HCT116 (cell line): ENCODE results near the gene XPOT. TPM values are rescaled to one million over a fixed set of nuclear protein-coding genes. Genes with fewer than 3 reads are reported as not detected.

ENCODE experiments used
- ATAC-seq: fragments of 200-7000 bp; cut with Tn5 transposase; 2 replicates; pipeline ENCODE4 v1.9.1; 2020; ENCODE audit warnings: mild to moderate bottlenecking, moderate library complexity
- BruUV-seq: library from RNA; stranded (reverse); fragments of 400-500 nt; replicated peaks from 2 replicates; lab custom pipeline; 2021; lab: Mats Ljungman, UMichigan
- CTCF ChIA-PET: fragments of 300-600 bp; sonication (Branson Sonifier 250); formaldehyde crosslinking; loops from one replicate; lab custom pipeline; 2021; ENCODE audit warnings: antibody characterized with exemption; lab: Charles Lee
- POLR2A ChIA-PET: fragments of 300-600, 350-600 bp; sonication (Branson Sonifier 250); formaldehyde crosslinking; loops from one replicate; lab custom pipeline; 2021; ENCODE audit warnings: antibody characterized with exemption; lab: Charles Lee
- RAD21 ChIA-PET, 2 experiments: fragments of 300-600 bp; sonication (Branson Sonifier 250); formaldehyde crosslinking; loops; one replicate each; lab custom pipeline; 2023; ENCODE audit warnings: low total read pairs in 2 of 2; ENCODE audit not compliant: uncharacterized antibody in 2 of 2, unreplicated experiment in 2 of 2, low non-redundant PET in 1 of 2; lab: Charles Lee
- DNase-seq: peaks from one replicate; pipeline ENCODE4 v3.0.0-alpha.2; 2010; ENCODE audit warnings: low read depth, low spot score
- H2AFZ ChIP-seq: fragments of 200-600 bp; shearing (Covaris generic), sonication (generic); 2 replicates; pipeline ENCODE4 v1.6.1; 2017; ENCODE audit warnings: low read depth, mixed run types, mixed read lengths, antibody characterized with exemption, low read length; ENCODE audit not compliant: poor library complexity, severe bottlenecking
- H3K27ac ChIP-seq: 2 replicates; pipeline ENCODE4 v1.5.1; 2012; ENCODE audit warnings: low read depth, low read length
- H3K27me3 ChIP-seq: fragments of 200-600 bp; sonication (generic); 2 replicates; pipeline ENCODE4 v1.6.1; 2016; ENCODE audit warnings: mixed run types, low read length, mixed read lengths; ENCODE audit not compliant: insufficient read depth
- H3K36me3 ChIP-seq, 2 experiments: fragments of 200-500 bp in 1 of 2; fragments of 200-600 bp in 1 of 2; sonication (Bioruptor generic) in 1 of 2; sonication (generic) in 1 of 2; 2 replicates each; pipeline versions ENCODE4 v1.5.1 to v1.6.1; 2014 to 2016; ENCODE audit warnings: low read length in 2 of 2, inconsistent platforms in 1 of 2, mixed read lengths in 1 of 2, mixed run types in 1 of 2; ENCODE audit not compliant: insufficient read depth in 2 of 2, control insufficient read depth in 1 of 2
- H3K4me1 ChIP-seq, 2 experiments: fragments of 200-600 bp in 1 of 2; sonication (generic) in 1 of 2; 2 replicates each; pipeline versions ENCODE4 v1.5.1 to v1.6.1; 2012 to 2017; ENCODE audit warnings: low read length in 2 of 2, inconsistent platforms in 1 of 2, mild to moderate bottlenecking in 1 of 2, mixed read lengths in 1 of 2, mixed run types in 1 of 2, moderate library complexity in 1 of 2; ENCODE audit not compliant: insufficient read depth in 2 of 2, control insufficient read depth in 1 of 2
- H3K4me2 ChIP-seq: fragments of 200-600 bp; sonication (generic); 2 replicates; pipeline ENCODE4 v1.6.1; 2017; ENCODE audit warnings: mixed run types, low read length, mixed read lengths
- H3K4me3 ChIP-seq, 2 experiments: fragments of 200-600 bp in 1 of 2; sonication (generic) in 1 of 2; replicated peaks in 1 of 2; 2 replicates each; pipeline ENCODE4 v1.5.1; 2011 to 2016; ENCODE audit warnings: low read length in 2 of 2, control low read depth in 1 of 2, low read depth in 1 of 2, mild to moderate bottlenecking in 1 of 2, mixed read lengths in 1 of 2, mixed run types in 1 of 2
- H3K79me2 ChIP-seq: fragments of 200-600 bp; sonication (generic); 2 replicates; pipeline ENCODE4 v1.6.1; 2017; ENCODE audit warnings: mild to moderate bottlenecking, mixed run types, low read length, moderate library complexity, mixed read lengths; ENCODE audit not compliant: insufficient read depth
- H3K9ac ChIP-seq: fragments of 200-600 bp; sonication (generic); 2 replicates; pipeline ENCODE4 v1.6.1; 2016; ENCODE audit warnings: low read length, mixed read lengths
- H3K9me2 ChIP-seq: fragments of 200-600 bp; sonication (generic), shearing (Covaris generic); 2 replicates; pipeline ENCODE4 v1.6.1; 2017; ENCODE audit warnings: mixed run types, mild to moderate bottlenecking, moderate library complexity; ENCODE audit not compliant: insufficient read depth
- H3K9me3 ChIP-seq, 2 experiments: fragments of 200-500 bp in 1 of 2; fragments of 200-600 bp in 1 of 2; sonication (Bioruptor generic) in 1 of 2; sonication (generic) in 1 of 2; 2 replicates each; pipeline ENCODE4 v1.6.1; 2014 to 2017; ENCODE audit warnings: low read length in 2 of 2, mixed read lengths in 2 of 2, inconsistent platforms in 1 of 2, low read depth in 1 of 2, mild to moderate bottlenecking in 1 of 2, mixed run types in 1 of 2, moderate library complexity in 1 of 2; ENCODE audit not compliant: control insufficient read depth in 1 of 2, insufficient read depth in 1 of 2
- H4K20me1 ChIP-seq: fragments of 200-600 bp; sonication (generic), shearing (Covaris generic); 2 replicates; pipeline ENCODE4 v1.6.1; 2017; ENCODE audit warnings: mixed run types, mild to moderate bottlenecking, moderate library complexity; ENCODE audit not compliant: insufficient read depth
- CBX3 ChIP-seq: IDR thresholded peaks from 2 replicates; pipeline ENCODE4 v1.6.1; 2012; ENCODE audit warnings: low read depth
- CEBPB ChIP-seq: IDR thresholded peaks from 2 replicates; pipeline ENCODE4 v1.6.1; 2012; ENCODE audit warnings: low read depth
- EGR1 ChIP-seq: IDR thresholded peaks from 2 replicates; pipeline ENCODE4 v1.6.1; 2012; ENCODE audit warnings: low read depth
- ELF1 ChIP-seq: IDR thresholded peaks from 2 replicates; pipeline ENCODE4 v1.6.1; 2012; ENCODE audit warnings: low read depth, borderline replicate concordance
- FOSL1 ChIP-seq: IDR thresholded peaks from 2 replicates; pipeline ENCODE4 v1.6.1; 2012; ENCODE audit warnings: low read depth
- JUND ChIP-seq: IDR thresholded peaks from 2 replicates; pipeline ENCODE4 v1.6.1; 2012
- MAX ChIP-seq: IDR thresholded peaks from 2 replicates; pipeline ENCODE4 v1.6.1; 2012
- REST ChIP-seq: IDR thresholded peaks from 2 replicates; pipeline ENCODE4 v1.6.1; 2012; ENCODE audit warnings: low read depth
- SIN3A ChIP-seq: IDR thresholded peaks from 2 replicates; pipeline ENCODE4 v1.6.1; 2012; ENCODE audit warnings: low read depth
- TCF7L2 ChIP-seq: IDR thresholded peaks from 2 replicates; pipeline ENCODE4 v1.7.0; 2011; ENCODE audit warnings: borderline replicate concordance, inconsistent platforms; ENCODE audit not compliant: insufficient read depth, insufficient read length; ENCODE audit errors: extremely low read depth
- ZBTB33 ChIP-seq: IDR thresholded peaks from 2 replicates; pipeline ENCODE4 v1.6.1; 2011; ENCODE audit warnings: mild to moderate bottlenecking, low read length, moderate library complexity; ENCODE audit not compliant: insufficient replicate concordance; ENCODE audit errors: extremely low read depth
- ZFX ChIP-seq: fragments of 450-650 bp; IDR thresholded peaks from 2 replicates; pipeline ENCODE4 v1.6.1; 2017
- ZNF274 ChIP-seq: fragments of 200-500 bp; sonication (Bioruptor generic); IDR thresholded peaks from 2 replicates; pipeline ENCODE4 v1.6.1; 2014; ENCODE audit warnings: mild to moderate bottlenecking, low read depth, low read length, inconsistent platforms
- intact Hi-C: fragments of 100-400 bp; cut with micrococcal nuclease; formaldehyde crosslinking; loops from 2 replicates; pipeline ENCODE4 v1.10.0; 2022
- total RNA-seq: library from RNA; stranded (reverse); gene quantifications from one replicate; pipeline ENCODE4 v1.2.1, GENCODE V29; 2021; ENCODE audit not compliant: unreplicated experiment

The XPOT gene
- total RNA-seq, 1 experiment from 2014 or later = 120 TPM

GRCh38 chr12:64428956-64429355 lies 24.8 kb downstream of the XPOT start:
- no TSS peak for BruUV-seq
- CTCF ChIA-PET = no interaction called here
- Histone ChIP-seq H3K4me3 (no peak overlapping the region), H2AFZ (no peak overlapping the region), H4K20me1 (no peaks in the 10 kb centered on the region; the same call in 1 of the 2 replicates), H3K79me2 (peaks cover 31% of the 10 kb centered on the region; the same call in 1 of the 2 replicates), H3K4me2 (no peak overlapping the region), H3K9ac (no peak overlapping the region), H3K36me3 (peaks cover 65 to 71% of the 10 kb centered on the region in 2 experiments), H3K27me3 (no peaks in the 10 kb centered on the region), H3K4me1 (peaks cover 0 to 8% of the 10 kb centered on the region in 2 experiments; a peak in 1 of 4 replicates), H3K9me2 (no peaks in the 10 kb centered on the region), H3K27ac (no peak overlapping the region), H3K9me3 (no peaks in the 10 kb centered on the region)
- RAD21 ChIA-PET = no interaction called here
- TF ChIP-seq CBX3 (no peak), JUND (no peak), SIN3A (no peak), ELF1 (no peak), TCF7L2 (no peak), ZFX (no peak)
- intact Hi-C loops = no loop called here
- POLR2A ChIA-PET = no interaction called here
- DNase-seq (no peak), ATAC-seq (no peak)

- Histone ChIP-seq H3K36me3 (peaks cover 65 to 71% of the 10 kb centered on the region in 2 experiments), H4K20me1 (no peaks in the 10 kb centered on the region), H3K9me3 (no peaks in the 10 kb centered on the region), H3K4me2 (no peak overlapping the region; the same call in 1 of the 2 replicates), H3K9ac (no peak overlapping the region), H3K27me3 (no peaks in the 10 kb centered on the region), H3K4me1 (peaks cover 0 to 8% of the 10 kb centered on the region in 2 experiments; a peak in 1 of 4 replicates)
- CTCF ChIA-PET = no interaction called here
- no TSS peak for BruUV-seq
- TF ChIP-seq EGR1 = no peak
- no peak for TF ChIP-seq ZNF274
- TF ChIP-seq CEBPB = no peak
- no peak for TF ChIP-seq ZBTB33
- TF ChIP-seq MAX = no peak
- TF ChIP-seq FOSL1 = no peak
- no peak for TF ChIP-seq SIN3A
- TF ChIP-seq REST = no peak
- TF ChIP-seq ELF1 = no peak
- TF ChIP-seq, all 23 proteins: peak for 0
- no peak overlapping the region for H3K27ac ChIP-seq
- H3K4me3 ChIP-seq = no peak overlapping the region
- H2AFZ ChIP-seq = no peak overlapping the region
- RAD21 ChIA-PET = no interaction called here
- DNase-seq = no peak
- peaks cover 33% of the 10 kb centered on the region; the same call in 1 of the 2 replicates for H3K79me2 ChIP-seq
- intact Hi-C loops = loop anchor here (5.0 kb wide), 1 partner anchor 266 kb away; no protein-coding TSS in a partner anchor
- H3K9me2 ChIP-seq = no peaks in the 10 kb centered on the region
- POLR2A ChIA-PET = no interaction called here
- ATAC-seq = no peak
These were observed 26.7 kb downstream of the XPOT start for GRCh38 chr12:64430886-64431285.
